Loucy (cell line): ENCODE data around the gene PLA2G4C.

Experiments
- H2AFZ ChIP-seq: fragments of 200-600 bp; sonication (generic); 2 replicates; pipeline ENCODE4 v1.6.0; 2016; ENCODE audit warnings: antibody characterized with exemption, mild to moderate bottlenecking, low read length, moderate library complexity
- H3F3A ChIP-seq: fragments of 200-600 bp; 2 replicates; pipeline ENCODE4 v1.6.0; 2016; ENCODE audit warnings: antibody characterized with exemption, low read depth, mild to moderate bottlenecking
- H3K27me3 ChIP-seq: fragments of 200-600 bp; sonication (generic); 2 replicates; pipeline ENCODE4 v1.6.1; 2014; ENCODE audit warnings: low read length, mild to moderate bottlenecking; ENCODE audit not compliant: insufficient read depth, poor library complexity, severe bottlenecking
- H3K36me3 ChIP-seq: fragments of 200-600 bp; sonication (generic); 2 replicates; pipeline ENCODE4 v1.6.1; 2016; ENCODE audit warnings: low read length; ENCODE audit not compliant: insufficient read depth
- H3K4me1 ChIP-seq: fragments of 200-600 bp; sonication (generic); 2 replicates; pipeline ENCODE4 v1.5.1; 2014; ENCODE audit warnings: low read length, mild to moderate bottlenecking; ENCODE audit not compliant: insufficient read depth, poor library complexity, severe bottlenecking
- H3K4me2 ChIP-seq: fragments of 200-600 bp; sonication (generic); 2 replicates; pipeline ENCODE4 v1.6.0; 2014; ENCODE audit warnings: antibody characterized with exemption, low read length, low read depth, mild to moderate bottlenecking; ENCODE audit not compliant: poor library complexity, severe bottlenecking
- H3K4me3 ChIP-seq: fragments of 200-600 bp; sonication (generic); 2 replicates; pipeline ENCODE4 v1.5.1; 2014; ENCODE audit warnings: low read length, mild to moderate bottlenecking, mixed read lengths; ENCODE audit not compliant: poor library complexity, severe bottlenecking
- H3K79me2 ChIP-seq: fragments of 200-600 bp; sonication (generic); 2 replicates; pipeline ENCODE4 v1.6.1; 2014; ENCODE audit warnings: low read length; ENCODE audit not compliant: insufficient read depth
- H3K9ac ChIP-seq: fragments of 200-600 bp; sonication (generic); 2 replicates; pipeline ENCODE4 v1.6.0; 2014; ENCODE audit warnings: mild to moderate bottlenecking, low read depth, low read length, moderate library complexity; ENCODE audit not compliant: poor library complexity, severe bottlenecking
- H3K9me2 ChIP-seq: fragments of 200-600 bp; sonication (generic); replicated peaks from 2 replicates; pipeline ENCODE4 v1.6.1; 2016; ENCODE audit warnings: low read depth, low read length, mixed read lengths
- H3K9me3 ChIP-seq: fragments of 200-600 bp; sonication (generic); 2 replicates; pipeline ENCODE4 v1.6.1; 2014; ENCODE audit warnings: mild to moderate bottlenecking, antibody characterized with exemption, low read length, low read depth; ENCODE audit not compliant: insufficient read depth
- H4K20me1 ChIP-seq: fragments of 200-600 bp; sonication (generic); 2 replicates; pipeline ENCODE4 v1.6.0; 2014; ENCODE audit warnings: antibody characterized with exemption, low read length, mild to moderate bottlenecking; ENCODE audit not compliant: insufficient read depth, poor library complexity, severe bottlenecking
- EZH2phosphoT487 ChIP-seq: fragments of 200-600 bp; IDR thresholded peaks from 2 replicates; pipeline ENCODE4 v1.6.1; 2018; ENCODE audit warnings: antibody characterized with exemption, mild to moderate bottlenecking, moderate library complexity, borderline replicate concordance
- TF ChIP-seq, protein P1 (sequence below): fragments of 200-600 bp; sonication (generic); conservative IDR thresholded peaks from 2 replicates; pipeline ENCODE4 v1.5.1; 2014; ENCODE audit warnings: mild to moderate bottlenecking, antibody characterized with exemption, low read length

PLA2G4C gene

DNA sequence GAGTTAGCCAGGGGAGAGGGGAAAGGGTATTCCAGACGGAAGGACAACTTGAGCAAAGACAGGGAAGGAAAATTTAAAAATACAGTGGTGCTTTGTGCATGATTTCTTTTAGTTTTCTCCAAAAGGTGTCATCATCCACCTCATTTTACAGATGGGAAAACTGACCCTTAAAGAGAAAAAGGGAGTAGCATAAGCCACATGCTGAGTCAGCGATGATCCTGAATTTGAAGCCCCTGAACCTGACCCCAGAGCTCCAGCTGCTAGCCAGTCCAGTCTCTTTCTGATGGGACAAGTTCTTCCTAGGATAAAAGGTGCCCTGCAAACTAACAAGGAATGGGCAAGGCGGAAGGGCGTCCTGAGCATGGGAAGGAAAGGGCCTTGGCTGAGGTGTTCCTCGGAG, 77.0 kb downstream of the PLA2G4C start:
- Histone ChIP-seq H3K4me2 (no peak overlapping the region), H3K4me3 (no peak overlapping the region), H3K9me3 (peaks cover 6% of the 10 kb centered on the region; the same call in 1 of the 2 replicates), H3F3A (no peaks in the 10 kb centered on the region), H3K79me2 (no peaks in the 10 kb centered on the region), H3K36me3 (no peaks in the 10 kb centered on the region), H3K27me3 (no peaks in the 10 kb centered on the region), H3K4me1 (no peaks in the 10 kb centered on the region), H3K9me2 (no peaks in the 10 kb centered on the region), H3K9ac (no peak overlapping the region), H4K20me1 (no peaks in the 10 kb centered on the region), H2AFZ (no peak overlapping the region)
- TF ChIP-seq, protein P1, sequence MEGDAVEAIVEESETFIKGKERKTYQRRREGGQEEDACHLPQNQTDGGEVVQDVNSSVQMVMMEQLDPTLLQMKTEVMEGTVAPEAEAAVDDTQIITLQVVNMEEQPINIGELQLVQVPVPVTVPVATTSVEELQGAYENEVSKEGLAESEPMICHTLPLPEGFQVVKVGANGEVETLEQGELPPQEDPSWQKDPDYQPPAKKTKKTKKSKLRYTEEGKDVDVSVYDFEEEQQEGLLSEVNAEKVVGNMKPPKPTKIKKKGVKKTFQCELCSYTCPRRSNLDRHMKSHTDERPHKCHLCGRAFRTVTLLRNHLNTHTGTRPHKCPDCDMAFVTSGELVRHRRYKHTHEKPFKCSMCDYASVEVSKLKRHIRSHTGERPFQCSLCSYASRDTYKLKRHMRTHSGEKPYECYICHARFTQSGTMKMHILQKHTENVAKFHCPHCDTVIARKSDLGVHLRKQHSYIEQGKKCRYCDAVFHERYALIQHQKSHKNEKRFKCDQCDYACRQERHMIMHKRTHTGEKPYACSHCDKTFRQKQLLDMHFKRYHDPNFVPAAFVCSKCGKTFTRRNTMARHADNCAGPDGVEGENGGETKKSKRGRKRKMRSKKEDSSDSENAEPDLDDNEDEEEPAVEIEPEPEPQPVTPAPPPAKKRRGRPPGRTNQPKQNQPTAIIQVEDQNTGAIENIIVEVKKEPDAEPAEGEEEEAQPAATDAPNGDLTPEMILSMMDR, result no peak
- no peak for TF ChIP-seq EZH2phosphoT487

DNA sequence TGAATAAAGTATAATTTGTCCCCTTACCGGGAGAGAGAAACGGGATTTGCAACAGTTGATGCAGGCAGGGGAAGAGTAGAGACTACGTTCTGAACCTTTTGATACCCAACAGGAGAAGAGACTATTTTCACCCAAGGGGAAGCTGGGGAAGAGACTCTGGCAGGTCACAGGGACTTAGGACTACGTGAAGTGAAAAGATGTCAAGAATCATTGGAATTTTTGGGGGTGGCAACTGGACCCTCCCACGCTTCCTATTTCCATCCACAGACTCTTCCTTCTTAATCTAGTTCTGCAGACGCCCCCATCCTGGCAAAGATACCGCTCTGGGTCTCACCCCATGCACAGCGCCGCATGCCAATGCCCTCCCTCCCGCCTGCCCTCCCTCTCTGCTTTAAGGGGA, 80.5 kb downstream of the PLA2G4C start:
- TF ChIP-seq EZH2phosphoT487, result no peak
- TF ChIP-seq, protein P1, result no peak
- H3K9me2 ChIP-seq, result no peaks in the 10 kb centered on the region
- H3K4me2 ChIP-seq, result no peak overlapping the region
- H3K4me3 ChIP-seq, result no peak overlapping the region
- no peaks in the 10 kb centered on the region for H4K20me1 ChIP-seq
- H3K27me3 ChIP-seq, result no peaks in the 10 kb centered on the region
- H3F3A ChIP-seq, result no peaks in the 10 kb centered on the region
- H3K36me3 ChIP-seq, result no peaks in the 10 kb centered on the region
- no peaks in the 10 kb centered on the region for H3K9me3 ChIP-seq
- H3K79me2 ChIP-seq, result no peaks in the 10 kb centered on the region
- no peaks in the 10 kb centered on the region for H3K4me1 ChIP-seq
- no peak overlapping the region for H3K9ac ChIP-seq
- no peak overlapping the region for H2AFZ ChIP-seq

DNA sequence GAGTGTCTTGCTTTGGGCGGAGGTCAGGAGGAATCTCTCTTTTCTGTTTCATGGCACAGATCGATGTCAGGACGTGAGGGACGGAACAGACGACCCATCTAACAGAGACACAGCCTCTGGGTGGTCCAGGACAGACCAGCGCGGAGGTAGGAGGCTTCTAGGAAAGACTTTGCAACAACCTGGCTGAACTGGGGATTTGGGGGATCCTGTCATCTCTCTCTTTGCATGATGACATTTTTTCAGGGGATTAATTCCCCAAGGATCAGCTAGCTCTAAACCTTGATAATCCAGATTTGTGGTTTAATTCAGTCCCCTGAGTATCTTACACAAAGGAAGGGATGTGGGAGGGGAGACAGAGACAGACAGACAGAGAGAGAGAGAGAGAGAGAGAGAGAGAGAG, 81.2 kb downstream of the PLA2G4C start:
- no peak overlapping the region for H2AFZ ChIP-seq
- TF ChIP-seq, protein P1, result no peak
- TF ChIP-seq EZH2phosphoT487, result no peak
- H3K36me3 ChIP-seq, result no peaks in the 10 kb centered on the region
- H3K4me2 ChIP-seq, result no peak overlapping the region
- no peaks in the 10 kb centered on the region for H3F3A ChIP-seq
- H3K27me3 ChIP-seq, result no peaks in the 10 kb centered on the region
- no peak overlapping the region for H3K4me3 ChIP-seq
- no peaks in the 10 kb centered on the region for H3K4me1 ChIP-seq
- no peaks in the 10 kb centered on the region for H3K9me3 ChIP-seq
- no peaks in the 10 kb centered on the region for H3K9me2 ChIP-seq
- H3K79me2 ChIP-seq, result no peaks in the 10 kb centered on the region
- H3K9ac ChIP-seq, result no peak overlapping the region
- H4K20me1 ChIP-seq, result no peaks in the 10 kb centered on the region
